HG03060 (cell line): Measurements from ENCODE around the gene PDAP1.
"Not testable (repeated sequence)": the region's sequence is repeated elsewhere in the genome, so short reads cannot be mapped to it uniquely, and the experiment has no call there.

Source experiments
- ATAC-seq: cut with Tn5 transposase; IDR thresholded peaks from one replicate; pipeline ENCODE4 v1.9.1; 2021; ENCODE audit warnings: low read depth, moderate number of reproducible peaks; ENCODE audit not compliant: unreplicated experiment

Gene PDAP1

DNA sequence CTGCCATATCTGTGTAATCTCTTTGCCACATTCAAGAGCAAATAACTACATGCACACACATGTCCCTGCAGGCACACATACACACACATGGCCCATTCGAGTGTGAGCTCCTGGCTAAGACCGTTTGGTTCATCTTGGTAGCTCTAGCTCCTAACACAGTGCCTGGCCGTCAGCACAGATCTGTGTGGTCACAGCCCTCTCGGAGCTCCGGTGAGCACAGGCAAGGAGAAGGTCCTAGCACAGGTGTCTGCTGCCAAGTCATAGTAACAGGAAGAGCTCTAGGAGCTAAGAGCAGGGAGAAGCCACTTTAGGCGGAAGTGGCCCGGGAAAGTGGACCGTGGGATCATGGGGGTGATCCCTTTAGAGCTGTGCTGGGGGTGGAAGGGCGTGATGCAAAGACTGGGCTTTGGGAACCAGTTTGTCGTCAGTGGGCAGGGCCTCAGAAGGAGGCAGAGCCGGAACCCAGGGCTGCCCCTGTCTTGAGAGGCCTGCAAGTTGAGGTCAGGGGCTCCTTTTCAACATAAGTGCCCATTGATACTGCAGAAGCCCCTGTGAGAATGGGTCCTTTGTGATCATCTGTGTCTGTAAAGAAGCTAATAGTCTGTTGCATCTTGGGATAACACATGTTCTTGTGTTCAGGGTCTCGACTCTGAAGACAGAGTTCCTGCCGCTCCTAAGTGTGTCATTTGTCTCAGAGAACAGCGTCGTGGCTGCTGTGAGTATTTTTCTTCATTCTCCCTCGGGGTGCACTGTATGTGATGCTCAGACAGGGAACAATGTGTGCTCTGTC lies 50.5 kb downstream of the PDAP1 start:
- no peak for ATAC-seq

DNA sequence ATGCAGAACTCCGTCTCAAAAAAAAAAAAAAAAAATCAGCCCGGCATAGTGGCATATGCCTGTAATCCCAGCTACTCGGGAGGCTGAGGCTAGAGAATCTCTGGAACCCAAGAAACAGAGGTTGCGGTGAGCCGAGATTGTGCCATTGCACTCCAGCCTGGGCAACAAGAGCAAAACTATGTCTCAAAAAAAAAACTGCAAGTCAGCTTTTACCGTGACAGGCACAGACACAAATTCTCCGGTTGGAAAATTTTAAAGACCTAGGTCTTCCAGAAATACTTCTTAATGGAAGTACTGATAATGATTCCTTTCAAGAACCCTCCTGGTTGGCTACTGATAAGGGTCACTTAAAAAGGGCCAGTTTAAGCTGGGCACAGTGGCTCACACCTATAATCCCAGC lies 53.3 kb downstream of the PDAP1 start:
- ATAC-seq, result no peak

- ATAC-seq, result no peak
Measured at GRCh38 chr7:99352247-99352646, 56.1 kb downstream of the PDAP1 start.

DNA sequence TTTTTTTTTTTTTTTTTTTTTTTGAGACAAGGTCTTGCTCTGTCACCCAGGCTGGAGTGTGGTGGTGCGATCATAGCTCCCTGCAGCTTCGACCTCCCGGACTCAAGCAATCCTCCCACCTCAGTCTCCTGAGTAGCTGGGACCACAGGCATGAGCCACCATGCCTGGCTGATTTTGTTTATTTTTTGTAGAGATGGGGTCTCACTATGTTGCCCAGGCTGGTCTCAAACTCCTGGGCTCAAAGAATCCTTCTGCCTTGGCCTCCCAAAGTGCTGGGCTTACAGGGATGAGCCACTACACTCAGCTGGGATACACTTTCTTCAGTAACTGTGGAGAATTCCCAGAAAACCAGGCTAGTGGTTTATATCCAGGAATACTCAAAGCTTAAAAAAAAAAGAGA lies 57.8 kb downstream of the PDAP1 start:
- ATAC-seq, result not testable (repeated sequence)
